Endothelial cell of umbilical vein (primary cell): Measurements from ENCODE around the gene RTBDN. TPM values are rescaled to one million over a fixed set of nuclear protein-coding genes. Genes with fewer than 3 reads are reported as not detected.

ENCODE experiments used
- BruUV-seq: library from RNA; stranded (reverse); fragments of 400-500 nt; replicated peaks from 2 replicates; lab custom pipeline; 2021; lab: Mats Ljungman, UMichigan
- CTCF ChIA-PET: fragments of 300-600, 350-600 bp; sonication (Branson Sonifier 250); formaldehyde crosslinking; loops from one replicate; lab custom pipeline; 2021; ENCODE audit warnings: antibody characterized with exemption, inconsistent platforms; lab: Charles Lee
- POLR2A ChIA-PET: fragments of 300-600, 350-600 bp; sonication (Branson Sonifier 250); formaldehyde crosslinking; loops from one replicate; lab custom pipeline; 2021; ENCODE audit warnings: antibody characterized with exemption, inconsistent platforms; lab: Charles Lee
- DNase-seq: peaks from one replicate; pipeline ENCODE4 v3.0.0-alpha.2; 2011; ENCODE audit warnings: low read depth, low spot score
- FAIRE-seq: peaks from 2 replicates; lab custom pipeline; 2011; peaks lifted over from hg19 to GRCh38; lab: Jason Lieb, UNC
- H2AFZ ChIP-seq: 2 replicates; pipeline ENCODE4 v1.6.0; 2012; ENCODE audit warnings: low read depth, low read length, control low read depth, inconsistent platforms
- H3K27ac ChIP-seq: 2 replicates; pipeline ENCODE4 v1.5.1; 2011; ENCODE audit warnings: low read depth, mild to moderate bottlenecking, control low read depth, low read length, moderate library complexity; ENCODE audit not compliant: insufficient read depth
- H3K27me3 ChIP-seq, 2 experiments: 2 replicates each; pipeline versions ENCODE4 v1.6.0 to v1.6.1; 2011; ENCODE audit warnings: low read length in 2 of 2, mixed read lengths in 1 of 2; ENCODE audit not compliant: control insufficient read depth in 2 of 2, insufficient read depth in 2 of 2
- H3K36me3 ChIP-seq, 2 experiments: 2 replicates in 1 of 2; 3 replicates in 1 of 2; pipeline ENCODE4 v1.5.1; 2011; ENCODE audit warnings: low read length in 2 of 2, mild to moderate bottlenecking in 1 of 2, moderate library complexity in 1 of 2; ENCODE audit not compliant: control insufficient read depth in 2 of 2, insufficient read depth in 2 of 2; ENCODE audit errors: extremely low read depth in 1 of 2
- H3K4me1 ChIP-seq: 3 replicates; pipeline ENCODE4 v1.5.1; 2011; ENCODE audit warnings: mild to moderate bottlenecking, low read length; ENCODE audit not compliant: control insufficient read depth, insufficient read depth; ENCODE audit errors: extremely low read depth
- H3K4me2 ChIP-seq: 2 replicates; pipeline ENCODE4 v1.6.1; 2011; ENCODE audit warnings: low read length, control low read depth, mixed read lengths; ENCODE audit not compliant: insufficient read depth
- H3K4me3 ChIP-seq, 3 experiments: fragments of 200-600 bp in 1 of 3; sonication (generic), shearing (Covaris generic) in 1 of 3; replicated peaks in 1 of 3; 2 replicates each; pipeline ENCODE4 v1.5.1; 2011 to 2016; ENCODE audit warnings: control low read depth in 3 of 3, low read length in 3 of 3, mild to moderate bottlenecking in 2 of 3, inconsistent platforms in 1 of 3, low read depth in 1 of 3, moderate library complexity in 1 of 3; ENCODE audit not compliant: insufficient read depth in 1 of 3
- H3K79me2 ChIP-seq: 2 replicates; pipeline ENCODE4 v1.6.0; 2012; ENCODE audit warnings: low read length, inconsistent platforms; ENCODE audit not compliant: control insufficient read depth, insufficient read depth
- H3K9ac ChIP-seq: replicated peaks from 2 replicates; pipeline ENCODE3; 2011; ENCODE audit warnings: low read length, control low read depth; ENCODE audit not compliant: insufficient read depth; ENCODE audit errors: extremely low read depth
- H3K9me1 ChIP-seq: replicated peaks from 3 replicates; pipeline ENCODE4 v1.6.0; 2011; ENCODE audit warnings: mild to moderate bottlenecking, low read length; ENCODE audit not compliant: control insufficient read depth, insufficient read depth; ENCODE audit errors: extremely low read depth
- H3K9me3 ChIP-seq: replicated peaks from 2 replicates; pipeline ENCODE4 v1.5.1; 2012; ENCODE audit warnings: low read length, inconsistent platforms; ENCODE audit not compliant: control insufficient read depth, insufficient read depth
- H4K20me1 ChIP-seq: replicated peaks from 2 replicates; pipeline ENCODE3; 2011; ENCODE audit warnings: mild to moderate bottlenecking, low read length; ENCODE audit not compliant: control insufficient read depth, insufficient read depth; ENCODE audit errors: extremely low read depth
- EZH2 ChIP-seq: IDR thresholded peaks from 2 replicates; pipeline ENCODE4 v1.6.1; 2012; ENCODE audit warnings: borderline replicate concordance, low read depth, mild to moderate bottlenecking, moderate library complexity, low read length, inconsistent platforms; ENCODE audit not compliant: severe bottlenecking
- FOS ChIP-seq: IDR thresholded peaks from 2 replicates; pipeline ENCODE4 v1.6.1; 2011; ENCODE audit warnings: mild to moderate bottlenecking, low read length, moderate library complexity, borderline replicate concordance; ENCODE audit not compliant: insufficient read depth
- GATA2 ChIP-seq: IDR thresholded peaks from 2 replicates; pipeline ENCODE4 v1.7.0; 2011; ENCODE audit warnings: low read depth, mild to moderate bottlenecking, moderate library complexity, mixed read lengths, low read length; ENCODE audit not compliant: insufficient read length, insufficient read depth
- JUN ChIP-seq: IDR thresholded peaks from 2 replicates; pipeline ENCODE4 v1.6.1; 2011; ENCODE audit warnings: borderline replicate concordance, low read depth; ENCODE audit not compliant: insufficient read length, insufficient read depth
- MYC ChIP-seq: IDR thresholded peaks from one replicate; pipeline ENCODE4 v1.6.1; 2011; ENCODE audit warnings: mild to moderate bottlenecking, low read depth, low read length
- POLR2A ChIP-seq: IDR thresholded peaks from 2 replicates; pipeline ENCODE4 v1.6.1; 2012; ENCODE audit warnings: low read depth, mild to moderate bottlenecking, control low read depth, low read length
- POLR2AphosphoS5 ChIP-seq: IDR thresholded peaks from 2 replicates; pipeline ENCODE4 v1.6.1; 2012; ENCODE audit warnings: low read depth, mild to moderate bottlenecking, control low read depth, low read length, moderate library complexity; ENCODE audit not compliant: insufficient read depth
- dilution Hi-C: fragments of 300-500 bp; cut with MboI; formaldehyde crosslinking; loops from one replicate; pipeline ENCODE4 v1.15.0; 2019; ENCODE audit warnings: low sequenced_read_pairs; ENCODE audit not compliant: extremely low pct_ligation_motif_present
- intact Hi-C: fragments of 100-400 bp; cut with micrococcal nuclease; formaldehyde crosslinking; loops from one replicate; pipeline ENCODE4 v1.10.0; 2022
- polyA plus RNA-seq, 4 experiments: library from polyadenylated mRNA; depleted of rRNA in 3 of 4; stranded (reverse) in 3 of 4; unstranded in 1 of 4; fragments of >200 nt; gene quantifications; 2 replicates each; pipeline versions ENCODE4 v1.2.1 to v1.2.3, GENCODE V29; 2011 to 2012; ENCODE audit warnings: missing spikeins in 1 of 4
- total RNA-seq: library from RNA; stranded (reverse); gene quantifications from 2 replicates; pipeline ENCODE4 v1.2.3, GENCODE V29; 2021
- TF ChIP-seq, protein P1 (sequence below), 2 donors: IDR thresholded peaks; 1 replicate in 1 of 2; 2 replicates in 1 of 2; pipeline ENCODE4 v1.5.1; 2011; ENCODE audit warnings: low read length in 2 of 2, mild to moderate bottlenecking in 2 of 2, moderate library complexity in 2 of 2, control low read depth in 1 of 2, inconsistent platforms in 1 of 2, low read depth in 1 of 2; ENCODE audit not compliant: insufficient read depth in 1 of 2; ENCODE audit errors: extremely low read depth in 1 of 2
- TF ChIP-seq, protein P2 (sequence below): IDR thresholded peaks from 2 replicates; pipeline ENCODE4 v1.6.1; 2011; ENCODE audit not compliant: insufficient read depth, insufficient read length

RTBDN gene
- total and polyA plus RNA-seq, 2 donors (not counting 3 experiments of a cell fraction or from before 2014, with no cell fraction given): not detected

DNA sequence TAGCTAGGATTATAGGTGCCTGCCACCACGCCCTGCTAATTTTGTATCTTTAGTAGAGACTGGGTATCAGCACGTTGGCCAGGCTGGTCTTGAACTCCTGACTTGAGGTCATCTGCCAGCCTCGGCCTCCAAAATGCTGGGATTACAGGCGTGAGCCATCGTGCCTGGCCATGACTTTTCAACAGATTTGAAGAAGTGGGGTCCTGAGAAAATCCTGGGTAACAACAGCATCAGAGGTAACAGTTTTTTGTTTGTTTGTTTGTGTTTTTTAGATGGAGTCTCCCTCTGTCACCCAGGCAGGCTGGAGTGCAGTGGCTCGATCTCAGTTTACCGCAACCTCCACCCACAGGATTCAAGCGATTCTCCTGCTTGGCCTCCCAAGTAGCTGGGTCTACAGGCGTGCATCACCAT is 39.4 kb downstream of the RTBDN start:
- CTCF ChIA-PET: interaction anchor here (1.5 to 13.8 kb wide), 5 partner anchors 12 to 52 kb away, joined by 14 to 524 read pairs (median 30); partner anchors contain the start of gene HOOK2
- H3K9ac ChIP-seq: no peak overlapping the region
- H4K20me1 ChIP-seq: no peaks in the 10 kb centered on the region
- H3K9me3 ChIP-seq: no peaks in the 10 kb centered on the region
- FAIRE-seq: peak; percentile 26
- dilution Hi-C loops: no loop called here
- no peak overlapping the region for H2AFZ ChIP-seq
- H3K9me1 ChIP-seq: no peaks in the 10 kb centered on the region
- peaks cover 23% of the 10 kb centered on the region for H3K4me1 ChIP-seq
- intact Hi-C loops: no loop called here
- no peak overlapping the region for H3K4me3 ChIP-seq
- H3K4me2 ChIP-seq: no peak overlapping the region
- H3K27me3 ChIP-seq: no peaks in the 10 kb centered on the region
- H3K27ac ChIP-seq: no peak overlapping the region
- peaks cover 15% of the 10 kb centered on the region for H3K79me2 ChIP-seq
- no peak for DNase-seq
- peaks cover 0 to 9% of the 10 kb centered on the region in 2 experiments for H3K36me3 ChIP-seq
- TF ChIP-seq POLR2AphosphoS5: no peak
- TF ChIP-seq, protein P1, sequence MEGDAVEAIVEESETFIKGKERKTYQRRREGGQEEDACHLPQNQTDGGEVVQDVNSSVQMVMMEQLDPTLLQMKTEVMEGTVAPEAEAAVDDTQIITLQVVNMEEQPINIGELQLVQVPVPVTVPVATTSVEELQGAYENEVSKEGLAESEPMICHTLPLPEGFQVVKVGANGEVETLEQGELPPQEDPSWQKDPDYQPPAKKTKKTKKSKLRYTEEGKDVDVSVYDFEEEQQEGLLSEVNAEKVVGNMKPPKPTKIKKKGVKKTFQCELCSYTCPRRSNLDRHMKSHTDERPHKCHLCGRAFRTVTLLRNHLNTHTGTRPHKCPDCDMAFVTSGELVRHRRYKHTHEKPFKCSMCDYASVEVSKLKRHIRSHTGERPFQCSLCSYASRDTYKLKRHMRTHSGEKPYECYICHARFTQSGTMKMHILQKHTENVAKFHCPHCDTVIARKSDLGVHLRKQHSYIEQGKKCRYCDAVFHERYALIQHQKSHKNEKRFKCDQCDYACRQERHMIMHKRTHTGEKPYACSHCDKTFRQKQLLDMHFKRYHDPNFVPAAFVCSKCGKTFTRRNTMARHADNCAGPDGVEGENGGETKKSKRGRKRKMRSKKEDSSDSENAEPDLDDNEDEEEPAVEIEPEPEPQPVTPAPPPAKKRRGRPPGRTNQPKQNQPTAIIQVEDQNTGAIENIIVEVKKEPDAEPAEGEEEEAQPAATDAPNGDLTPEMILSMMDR (IDR thresholded peaks at IDR 0.05; ENCODE audit: extremely low read depth in 1 of 2, insufficient read depth in 1 of 2, low read depth in 1 of 2, low read length in 2 of 2): no peak
- TF ChIP-seq FOS: no peak
- TF ChIP-seq EZH2: no peak
- TF ChIP-seq GATA2: no peak
- TF ChIP-seq POLR2A: no peak
- TF ChIP-seq, protein P2, sequence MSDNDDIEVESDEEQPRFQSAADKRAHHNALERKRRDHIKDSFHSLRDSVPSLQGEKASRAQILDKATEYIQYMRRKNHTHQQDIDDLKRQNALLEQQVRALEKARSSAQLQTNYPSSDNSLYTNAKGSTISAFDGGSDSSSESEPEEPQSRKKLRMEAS: no peak
- TF ChIP-seq JUN: no peak
- no peak for TF ChIP-seq MYC
- POLR2A ChIA-PET: interaction anchor here (0.7 to 1.1 kb wide), 2 partner anchors 19 to 63 kb away, joined by 3 to 7 read pairs; no protein-coding TSS in a partner anchor
- no TSS peak for BruUV-seq
